IPS DF 6.9 (cell line): Measurements from ENCODE around the gene PSG4.
"Not testable (repeated sequence)": the region's sequence is repeated elsewhere in the genome, so short reads cannot be mapped to it uniquely, and the experiment has no call there.

ENCODE experiments used
- DNase-seq: peaks from one replicate; pipeline ENCODE4 v3.0.0-alpha.2; 2013; ENCODE audit warnings: low read depth, low spot score
- H3K27ac ChIP-seq: one replicate; pipeline ENCODE4 v1.5.1; 2013; ENCODE audit warnings: low read length, control low read depth
- H3K27me3 ChIP-seq: 2 replicates; pipeline ENCODE4 v1.6.1; 2013; ENCODE audit warnings: mild to moderate bottlenecking, low read length; ENCODE audit not compliant: control insufficient read depth, insufficient read depth
- H3K36me3 ChIP-seq: 2 replicates; pipeline ENCODE4 v1.6.1; 2013; ENCODE audit warnings: low read length; ENCODE audit not compliant: control insufficient read depth, insufficient read depth
- H3K4me1 ChIP-seq: 2 replicates; pipeline ENCODE4 v1.6.1; 2013; ENCODE audit warnings: low read length; ENCODE audit not compliant: control insufficient read depth, insufficient read depth
- H3K4me3 ChIP-seq: 2 replicates; pipeline ENCODE4 v1.5.1; 2013; ENCODE audit warnings: mild to moderate bottlenecking, low read length
- H3K9me3 ChIP-seq: 2 replicates; pipeline ENCODE4 v1.6.1; 2013; ENCODE audit warnings: low read length, inconsistent platforms; ENCODE audit not compliant: control insufficient read depth, insufficient read depth
- WGBS: extraction: QIAGEN DNeasy Blood & Tissue Kit; methylation state at CpG from one replicate; pipeline ENCODE4 v1.1.7; 2013; ENCODE audit warnings: mixed read lengths, missing lambda C conversion rate; ENCODE audit not compliant: insufficient read length, insufficient coverage; 5-methylcytosine and 5-hydroxymethylcytosine counted together

Gene PSG4

DNA sequence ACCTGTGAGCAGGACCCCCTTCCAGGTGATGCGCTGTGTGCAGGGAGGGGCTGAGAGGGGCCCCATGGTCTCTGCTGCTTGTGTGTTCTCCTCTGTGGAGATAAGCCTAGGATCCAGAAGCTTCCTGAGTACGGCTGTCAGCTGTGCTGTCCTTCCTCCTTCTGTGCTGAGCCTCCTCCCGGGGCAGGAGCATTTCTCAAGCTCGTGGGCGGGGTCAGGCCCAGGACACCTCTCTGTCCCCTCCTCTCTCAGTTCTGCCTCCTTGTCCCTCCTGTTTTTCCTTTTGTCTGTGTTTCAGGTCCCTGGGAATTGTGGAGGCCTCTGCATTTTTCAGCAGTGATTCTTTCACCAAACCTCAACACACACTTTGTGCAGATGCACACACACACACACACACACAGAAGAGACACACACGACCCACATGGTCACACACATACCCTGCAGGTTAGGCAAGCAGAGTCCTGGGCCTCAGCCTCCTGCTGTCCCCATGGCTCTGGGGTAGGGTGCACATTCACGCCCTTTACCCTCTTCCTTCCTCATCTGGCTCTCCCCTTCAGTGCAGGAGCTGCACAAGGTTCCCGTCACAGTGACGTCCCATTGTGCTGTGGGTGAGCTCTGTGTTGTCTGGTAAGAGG lies at the start of gene PSG4:
PSG4 (minus strand) TSS at position 168 of the 635 bp plus-strand sequence; CDS start at position 66, 102 bp downstream.
- H3K4me3 ChIP-seq, H3K9me3 ChIP-seq, H3K27me3 ChIP-seq, H3K4me1 ChIP-seq, DNase-seq, H3K27ac ChIP-seq, H3K36me3 ChIP-seq: not testable (repeated sequence)
- WGBS, result no CpG with 5 or more reads among the region's 9 CpGs

DNA sequence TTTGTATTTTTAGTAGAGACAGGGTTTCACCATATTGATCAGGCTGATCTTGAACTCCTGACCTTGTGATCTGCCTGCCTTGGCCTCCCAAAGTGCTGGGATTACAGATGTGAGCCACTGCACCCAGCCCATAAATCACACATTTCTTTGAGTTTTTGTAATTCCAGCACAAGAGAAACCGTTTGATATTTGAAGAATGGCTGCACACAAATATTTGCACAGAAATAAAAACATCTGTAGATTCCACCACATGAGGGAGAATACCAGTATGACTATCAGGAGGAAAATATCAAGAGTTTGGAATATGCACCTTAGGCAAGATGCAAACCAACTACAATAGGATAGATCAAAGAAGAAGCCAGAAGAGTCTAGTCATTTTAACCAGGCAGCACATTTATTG lies 46.0 kb upstream of the PSG4 start:
- no CpG with 5 or more reads among the region's 1 CpG for WGBS
- not testable (repeated sequence) for DNase-seq

DNA sequence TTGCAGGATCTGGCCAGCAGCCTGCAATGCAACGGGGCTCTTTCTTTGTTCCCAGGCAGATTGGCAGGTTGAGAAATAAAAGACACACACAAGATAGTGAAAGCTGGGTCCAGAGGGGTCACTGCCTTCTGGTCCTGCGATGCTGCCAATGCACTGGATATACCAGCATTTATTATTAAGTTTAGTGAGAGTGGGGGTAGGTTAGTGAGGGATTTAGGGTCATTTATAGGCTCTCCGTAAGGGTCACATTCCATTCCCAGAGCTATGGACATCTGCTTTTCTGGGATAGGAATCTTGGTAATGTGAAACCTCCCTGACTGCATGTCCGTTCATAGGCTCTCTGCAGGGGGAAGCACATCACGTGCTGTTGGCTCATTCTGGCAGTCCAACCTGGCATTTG lies 44.9 kb upstream of the PSG4 start:
- H3K9me3 ChIP-seq, H3K4me3 ChIP-seq, DNase-seq, H3K27me3 ChIP-seq, H3K36me3 ChIP-seq, H3K4me1 ChIP-seq, H3K27ac ChIP-seq: not testable (repeated sequence)
- no CpG with 5 or more reads among the region's 5 CpGs for WGBS

More for the DNA sequence above, 46.0 kb upstream of the PSG4 start:
- not testable (repeated sequence) for H3K36me3 ChIP-seq, H3K4me3 ChIP-seq, H3K27me3 ChIP-seq, H3K27ac ChIP-seq, H3K9me3 ChIP-seq, H3K4me1 ChIP-seq

DNA sequence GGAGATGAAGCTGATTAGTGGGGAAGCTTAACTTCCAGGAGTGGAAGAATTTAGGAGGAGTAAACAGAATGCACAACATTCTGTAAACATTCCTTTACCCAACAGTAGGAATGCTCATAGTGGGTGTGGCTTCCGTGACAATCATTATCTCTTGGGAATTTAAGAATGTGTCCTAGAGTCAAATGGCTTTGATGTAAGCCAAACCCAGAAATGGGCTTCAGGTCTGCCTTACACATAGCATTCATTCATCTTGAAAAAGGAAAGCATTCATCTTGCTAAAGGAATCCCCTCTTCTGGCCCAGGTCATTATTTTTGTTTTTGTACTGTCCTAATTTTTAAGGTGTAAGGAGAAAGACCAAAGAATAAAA lies 43.2 kb upstream of the PSG4 start:
- not testable (repeated sequence) for H3K27me3 ChIP-seq, H3K4me3 ChIP-seq, H3K27ac ChIP-seq, H3K9me3 ChIP-seq, DNase-seq, H3K4me1 ChIP-seq, H3K36me3 ChIP-seq
- no CpG with 5 or more reads among the region's 1 CpG for WGBS

DNA sequence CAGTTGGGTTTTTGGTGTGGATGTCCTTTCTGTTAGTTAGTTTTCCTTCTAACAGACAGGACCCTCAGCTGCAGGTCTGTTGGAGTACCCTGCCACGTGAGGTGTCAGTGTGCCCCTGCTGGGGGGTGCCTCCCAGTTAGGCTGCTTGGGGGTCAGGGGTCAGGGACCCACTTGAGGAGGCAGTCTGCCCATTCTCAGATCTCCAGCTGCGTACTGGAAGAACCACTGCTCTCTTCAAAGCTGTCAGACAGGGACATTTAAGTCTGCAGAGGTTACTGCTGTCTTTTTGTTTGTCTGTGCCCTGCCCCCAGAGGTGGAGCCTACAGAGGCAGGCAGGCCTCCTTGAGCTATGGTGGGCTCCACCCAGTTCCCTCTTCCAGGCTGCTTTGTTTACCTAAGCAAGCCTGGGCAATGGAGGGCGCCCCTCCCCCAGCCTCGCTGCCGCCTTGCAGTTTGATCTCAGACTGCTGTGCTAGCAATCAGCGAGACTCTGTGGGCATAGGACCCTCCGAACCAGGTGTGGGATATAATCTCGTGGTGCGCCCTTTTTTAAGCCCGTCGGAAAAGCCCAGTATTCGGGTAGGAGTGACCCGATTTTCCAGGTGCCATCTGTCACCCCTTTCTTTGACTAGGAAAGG lies 41.9 kb upstream of the PSG4 start:
- not testable (repeated sequence) for H3K4me3 ChIP-seq, DNase-seq

DNA sequence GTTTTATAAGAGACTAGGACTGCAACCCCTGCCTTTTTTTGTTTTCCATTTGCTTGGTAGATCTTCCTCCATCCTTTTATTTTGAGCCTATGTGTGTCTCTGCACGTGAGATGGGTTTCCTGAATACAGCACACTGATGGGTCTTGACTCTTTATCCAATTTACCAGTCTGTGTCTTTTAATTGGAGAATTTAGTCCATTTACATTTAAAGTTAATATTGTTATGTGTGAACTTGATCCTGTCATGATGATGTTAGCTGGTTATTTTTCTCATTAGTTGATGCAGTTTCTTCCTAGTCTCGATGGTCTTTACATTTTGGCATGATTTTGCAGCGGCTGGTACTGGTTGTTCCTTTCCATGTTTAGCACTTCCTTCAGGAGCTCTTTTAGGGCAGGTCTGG lies 40.4 kb upstream of the PSG4 start:
- not testable (repeated sequence) for DNase-seq, H3K9me3 ChIP-seq, H3K4me1 ChIP-seq, H3K36me3 ChIP-seq, H3K27ac ChIP-seq, H3K4me3 ChIP-seq, H3K27me3 ChIP-seq
- WGBS, result no CpG with 5 or more reads among the region's 3 CpGs

More for the DNA sequence above, 41.9 kb upstream of the PSG4 start:
- not testable (repeated sequence) for H3K9me3 ChIP-seq, H3K27ac ChIP-seq, H3K4me1 ChIP-seq, H3K36me3 ChIP-seq, H3K27me3 ChIP-seq
- WGBS, result no CpG with 5 or more reads among the region's 13 CpGs

DNA sequence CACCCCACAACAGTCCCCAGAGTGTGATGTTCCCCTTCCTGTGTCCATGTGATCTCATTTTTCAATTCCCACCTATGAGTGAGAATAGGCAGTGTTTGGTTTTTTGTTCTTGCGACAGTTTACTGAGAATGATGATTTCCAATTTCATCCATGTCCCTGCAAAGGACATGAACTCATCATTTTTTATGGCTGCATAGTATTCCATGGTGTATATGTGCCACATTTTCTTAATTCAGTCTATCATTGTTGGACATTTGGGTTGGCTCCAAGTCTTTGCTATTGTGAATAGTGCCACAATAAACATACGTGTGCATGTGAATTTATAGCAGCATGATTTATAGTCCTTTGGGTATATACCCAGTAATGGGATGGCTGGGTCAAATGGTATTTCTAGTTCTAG lies 36.8 kb upstream of the PSG4 start:
- DNase-seq, H3K4me3 ChIP-seq, H3K27ac ChIP-seq, H3K36me3 ChIP-seq, H3K4me1 ChIP-seq, H3K9me3 ChIP-seq, H3K27me3 ChIP-seq: not testable (repeated sequence)
- WGBS, result no CpG with 5 or more reads among the region's 2 CpGs

DNA sequence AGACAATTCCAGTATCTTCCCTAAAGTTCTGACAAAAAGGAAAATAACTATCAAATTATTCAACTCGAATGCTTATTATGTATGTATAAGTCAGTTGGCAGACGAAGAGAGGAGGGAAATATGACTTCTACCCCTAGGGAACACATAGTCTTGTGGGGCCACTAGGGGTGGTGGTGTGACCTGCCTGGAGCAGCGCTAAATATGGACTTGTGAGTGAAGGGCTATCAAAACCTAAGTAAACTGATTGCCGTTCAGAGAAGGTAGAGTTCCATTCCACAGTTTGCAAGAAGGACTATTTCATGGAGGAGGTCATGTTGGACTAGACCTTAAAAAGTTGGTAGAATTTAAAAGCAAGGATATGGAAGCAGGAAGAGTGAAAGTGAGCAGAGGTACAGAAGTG lies 32.8 kb upstream of the PSG4 start:
- H3K9me3 ChIP-seq, H3K4me3 ChIP-seq, H3K36me3 ChIP-seq, H3K4me1 ChIP-seq, DNase-seq, H3K27ac ChIP-seq, H3K27me3 ChIP-seq: not testable (repeated sequence)
- WGBS, result no CpG with 5 or more reads among the region's 4 CpGs

DNA sequence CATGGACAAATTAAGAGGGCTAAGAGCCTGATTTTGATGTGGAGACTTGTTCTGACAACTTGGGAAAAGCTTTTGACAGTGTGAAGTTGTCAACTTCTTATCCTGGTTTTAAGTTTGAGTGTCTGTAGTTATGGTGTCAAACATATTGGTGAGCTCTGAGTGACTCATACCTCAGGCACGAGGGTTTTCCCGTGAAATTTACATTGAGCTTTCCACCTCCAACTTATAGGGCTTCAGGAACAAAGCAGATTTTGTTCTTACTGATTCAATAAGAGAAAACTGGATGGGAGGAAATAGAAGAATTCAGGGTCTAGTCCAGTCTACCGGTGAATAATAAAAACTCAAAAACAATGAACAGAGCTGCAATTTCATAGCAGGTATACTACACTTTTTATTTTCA lies 30.2 kb upstream of the PSG4 start:
- no CpG with 5 or more reads among the region's 3 CpGs for WGBS
- DNase-seq, H3K27ac ChIP-seq, H3K9me3 ChIP-seq, H3K27me3 ChIP-seq, H3K4me3 ChIP-seq, H3K4me1 ChIP-seq, H3K36me3 ChIP-seq: not testable (repeated sequence)

DNA sequence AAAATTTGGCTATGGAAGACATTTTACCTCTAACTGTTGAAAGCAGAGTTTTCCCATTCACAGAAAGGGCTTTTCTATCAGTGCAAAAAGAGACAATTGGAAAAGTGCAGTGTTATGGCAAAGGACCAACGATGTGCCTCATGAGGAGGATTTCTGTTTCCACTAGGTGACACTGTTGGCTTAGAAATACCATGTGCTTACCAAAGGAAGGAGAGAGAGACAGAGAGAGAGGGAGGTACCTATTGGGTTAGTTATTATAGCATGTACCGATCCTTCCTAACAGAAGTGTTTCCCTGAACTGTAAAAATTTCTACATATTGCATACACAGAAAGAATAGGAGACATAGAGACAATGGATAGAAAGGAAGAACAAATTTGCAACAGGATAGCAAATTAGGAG lies 23.9 kb upstream of the PSG4 start:
- Histone ChIP-seq H3K4me1 (no peaks in the 10 kb centered on the region), H3K27ac (no peak overlapping the region), H3K9me3 (peaks cover 4% of the 10 kb centered on the region; the same call in 1 of the 2 replicates), H3K27me3 (no peaks in the 10 kb centered on the region), H3K36me3 (no peaks in the 10 kb centered on the region), H3K4me3 (no peak overlapping the region)
- no CpG with 5 or more reads among the region's 2 CpGs for WGBS
- peak; percentile 0 for DNase-seq

DNA sequence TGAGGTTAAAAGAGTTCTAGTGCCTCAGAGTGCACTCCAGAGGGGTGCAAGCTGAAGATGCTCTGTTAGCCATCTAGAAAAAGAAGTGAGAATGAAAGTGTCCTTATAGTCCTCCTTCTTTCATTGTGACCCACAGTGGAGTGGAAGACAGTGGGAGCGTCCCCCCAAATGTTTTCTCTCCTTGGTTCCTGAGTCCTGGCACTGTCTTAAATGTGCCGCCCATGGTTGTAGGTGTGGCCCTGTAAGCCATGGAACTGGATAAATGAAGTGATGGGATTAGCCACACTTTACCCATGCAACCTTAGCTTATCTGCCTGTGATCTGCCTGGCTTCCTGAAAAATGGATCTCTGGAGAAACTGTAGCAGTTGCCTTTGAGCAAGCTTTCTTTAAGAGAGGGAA lies 23.3 kb upstream of the PSG4 start:
- peak; percentile 0 for DNase-seq
- not testable (repeated sequence) for H3K27me3 ChIP-seq, H3K4me3 ChIP-seq, H3K9me3 ChIP-seq, H3K36me3 ChIP-seq, H3K27ac ChIP-seq, H3K4me1 ChIP-seq
- no CpG with 5 or more reads among the region's 2 CpGs for WGBS
